HT-29 (cell line): ENCODE measurements around the gene OR1A1. TPM values are rescaled to one million over a fixed set of nuclear protein-coding genes. Genes with fewer than 3 reads are reported as not detected.

Experiments
- total RNA-seq: library from RNA; depleted of rRNA; stranded (reverse); fragments of >200 nt; shearing (Covaris generic); gene quantifications from 2 replicates; pipeline ENCODE4 v1.2.3, GENCODE V29; 2014; rRNA removed

Gene OR1A1
- total RNA-seq, 1 experiment from 2014 or later = not detected

Other genes with a start within 250 kb of the OR1A1 start
- not detected in 2 replicates for gene OR1D5, start 144.1 kb upstream of the OR1A1 start, total RNA-seq
- not detected in 2 replicates for gene OR1D2, start 103.2 kb upstream of the OR1A1 start, total RNA-seq
- not detected in 2 replicates for gene OR1G1, start 80.1 kb upstream of the OR1A1 start, total RNA-seq
- not detected in 2 replicates for gene OR1A2, start 10.1 kb upstream of the OR1A1 start, total RNA-seq
- not detected in 2 replicates for gene OR3A1, start 90.7 kb downstream of the OR1A1 start, total RNA-seq
- not detected in 2 replicates for gene OR3A2, start 178.6 kb downstream of the OR1A1 start, total RNA-seq
- not detected in 2 replicates for gene OR1E1, start 190.7 kb downstream of the OR1A1 start, total RNA-seq
- gene OR3A3, start 203.7 kb downstream of the OR1A1 start, total RNA-seq = not detected in 2 replicates
- not detected in 2 replicates for gene OR1E2, start 226.2 kb downstream of the OR1A1 start, total RNA-seq